Measurements from ENCODE around the gene HDAC11. TPM values are rescaled to one million over a fixed set of nuclear protein-coding genes. Genes with fewer than 3 reads are reported as not detected.
A peak's percentile ranks its signal among the peaks of the same experiment; 100 is the strongest.

HDAC11 gene
- total and polyA plus RNA-seq, 2 donors (not counting 1 experiment from before 2014, with no cell fraction given): 5.2 to 23.1 TPM

- no peak overlapping the region for H3K9ac ChIP-seq (ENCODE audit: insufficient read depth, low read length)
- H4K20me1 ChIP-seq (ENCODE audit: control insufficient read depth, extremely low read depth, insufficient read depth, low read length): no peaks in the 10 kb centered on the region
- no peaks in the 10 kb centered on the region for H3K27me3 ChIP-seq (ENCODE audit: control insufficient read depth, insufficient read depth, low read length)
- no peak overlapping the region for H3K27ac ChIP-seq (ENCODE audit: insufficient read depth, low read length)
- H3K79me2 ChIP-seq (ENCODE audit: control insufficient read depth, insufficient read depth, low read length): no peaks in the 10 kb centered on the region
- H3K4me3 ChIP-seq (replicated peaks in 1 of 4; ENCODE audit: control extremely low read depth in 1 of 4, insufficient read depth in 1 of 4, low read depth in 3 of 4, low read length in 4 of 4): no peak overlapping the region
- peaks cover 2% of the 10 kb centered on the region for H3K4me1 ChIP-seq (ENCODE audit: control insufficient read depth, extremely low read depth, insufficient read depth, low read length)
- TF ChIP-seq CTCF (conservative IDR thresholded peaks at IDR 0.05 in 1 of 2, IDR thresholded peaks at IDR 0.05 in 1 of 2; ENCODE audit: low read depth in 1 of 2, low read length in 2 of 2): no peak
- no peak for TF ChIP-seq EZH2 (IDR thresholded peaks at IDR 0.05; ENCODE audit: low read length, missing control alignments)
- H3K4me2 ChIP-seq (ENCODE audit: extremely low read depth, insufficient read depth, low read length): peak overlapping the region; percentile 37
- H3K9me3 ChIP-seq (ENCODE audit: control insufficient read depth, insufficient read depth, low read depth, low read length): no peaks in the 10 kb centered on the region
- H2AFZ ChIP-seq (ENCODE audit: low read length): no peak overlapping the region
- DNase-seq (ENCODE audit: low read depth in 2 of 2): peak in 1 of 2 donors; percentile 26
- H3K36me3 ChIP-seq (ENCODE audit: control insufficient read depth, insufficient read depth, low read length): no peaks in the 10 kb centered on the region
Measured at GRCh38 chr3:13507570-13508339, 27.6 kb downstream of the HDAC11 start.

- Histone ChIP-seq H3K9me3 (ENCODE audit: control insufficient read depth, insufficient read depth, low read depth, low read length) (no peaks in the 10 kb centered on the region), H3K27me3 (ENCODE audit: control insufficient read depth, insufficient read depth, low read length) (no peaks in the 10 kb centered on the region), H3K27ac (ENCODE audit: insufficient read depth, low read length) (no peak overlapping the region), H3K79me2 (ENCODE audit: control insufficient read depth, insufficient read depth, low read length) (no peaks in the 10 kb centered on the region), H3K9ac (ENCODE audit: insufficient read depth, low read length) (no peak overlapping the region), H3K4me1 (ENCODE audit: control insufficient read depth, extremely low read depth, insufficient read depth, low read length) (peaks cover 2% of the 10 kb centered on the region), H3K36me3 (ENCODE audit: control insufficient read depth, insufficient read depth, low read length) (no peaks in the 10 kb centered on the region), H3K4me2 (ENCODE audit: extremely low read depth, insufficient read depth, low read length) (no peak overlapping the region), H2AFZ (ENCODE audit: low read length) (no peak overlapping the region), H4K20me1 (ENCODE audit: control insufficient read depth, extremely low read depth, insufficient read depth, low read length) (no peaks in the 10 kb centered on the region), H3K4me3 (replicated peaks in 1 of 4; ENCODE audit: control extremely low read depth in 1 of 4, insufficient read depth in 1 of 4, low read depth in 3 of 4, low read length in 4 of 4) (no peak overlapping the region)
- TF ChIP-seq EZH2 (IDR thresholded peaks at IDR 0.05; ENCODE audit: low read length, missing control alignments): no peak
- no peak for TF ChIP-seq CTCF (conservative IDR thresholded peaks at IDR 0.05 in 1 of 2, IDR thresholded peaks at IDR 0.05 in 1 of 2; ENCODE audit: low read depth in 1 of 2, low read length in 2 of 2)
- no peak for DNase-seq (ENCODE audit: low read depth in 2 of 2)
Measured at GRCh38 chr3:13508496-13508895, 28.4 kb downstream of the HDAC11 start.

- Histone ChIP-seq H3K4me2 (ENCODE audit: extremely low read depth, insufficient read depth, low read length) (no peak overlapping the region), H3K4me1 (ENCODE audit: control insufficient read depth, extremely low read depth, insufficient read depth, low read length) (peaks cover 2% of the 10 kb centered on the region), H3K36me3 (ENCODE audit: control insufficient read depth, insufficient read depth, low read length) (no peaks in the 10 kb centered on the region), H3K9ac (ENCODE audit: insufficient read depth, low read length) (no peak overlapping the region), H3K27ac (ENCODE audit: insufficient read depth, low read length) (no peak overlapping the region), H4K20me1 (ENCODE audit: control insufficient read depth, extremely low read depth, insufficient read depth, low read length) (no peaks in the 10 kb centered on the region), H2AFZ (ENCODE audit: low read length) (no peak overlapping the region), H3K4me3 (replicated peaks in 1 of 4; ENCODE audit: control extremely low read depth in 1 of 4, insufficient read depth in 1 of 4, low read depth in 3 of 4, low read length in 4 of 4) (no peak overlapping the region), H3K27me3 (ENCODE audit: control insufficient read depth, insufficient read depth, low read length) (no peaks in the 10 kb centered on the region), H3K79me2 (ENCODE audit: control insufficient read depth, insufficient read depth, low read length) (no peaks in the 10 kb centered on the region), H3K9me3 (ENCODE audit: control insufficient read depth, insufficient read depth, low read depth, low read length) (no peaks in the 10 kb centered on the region)
- TF ChIP-seq CTCF (conservative IDR thresholded peaks at IDR 0.05 in 1 of 2, IDR thresholded peaks at IDR 0.05 in 1 of 2; ENCODE audit: low read depth in 1 of 2, low read length in 2 of 2) (no peak), EZH2 (IDR thresholded peaks at IDR 0.05; ENCODE audit: low read length, missing control alignments) (no peak)
- DNase-seq (ENCODE audit: low read depth in 2 of 2): no peak
Measured at GRCh38 chr3:13509059-13509815, 29.1 kb downstream of the HDAC11 start.

All from fibroblast of lung (primary cell).